ENCODE measurements around the gene ANKS4B. TPM values are rescaled to one million over a fixed set of nuclear protein-coding genes. Genes with fewer than 3 reads are reported as not detected.

ANKS4B gene
- total RNA-seq, 3 donors from 2014 or later (not counting 1 experiment from before 2014, with no cell fraction given) = 0.10 TPM; not detected in 2

GRCh38 chr16:21217121-21217520 is 16.4 kb upstream of the ANKS4B start:
- ATAC-seq (no peak), DNase-seq (no peak)
- TF ChIP-seq, protein P1, sequence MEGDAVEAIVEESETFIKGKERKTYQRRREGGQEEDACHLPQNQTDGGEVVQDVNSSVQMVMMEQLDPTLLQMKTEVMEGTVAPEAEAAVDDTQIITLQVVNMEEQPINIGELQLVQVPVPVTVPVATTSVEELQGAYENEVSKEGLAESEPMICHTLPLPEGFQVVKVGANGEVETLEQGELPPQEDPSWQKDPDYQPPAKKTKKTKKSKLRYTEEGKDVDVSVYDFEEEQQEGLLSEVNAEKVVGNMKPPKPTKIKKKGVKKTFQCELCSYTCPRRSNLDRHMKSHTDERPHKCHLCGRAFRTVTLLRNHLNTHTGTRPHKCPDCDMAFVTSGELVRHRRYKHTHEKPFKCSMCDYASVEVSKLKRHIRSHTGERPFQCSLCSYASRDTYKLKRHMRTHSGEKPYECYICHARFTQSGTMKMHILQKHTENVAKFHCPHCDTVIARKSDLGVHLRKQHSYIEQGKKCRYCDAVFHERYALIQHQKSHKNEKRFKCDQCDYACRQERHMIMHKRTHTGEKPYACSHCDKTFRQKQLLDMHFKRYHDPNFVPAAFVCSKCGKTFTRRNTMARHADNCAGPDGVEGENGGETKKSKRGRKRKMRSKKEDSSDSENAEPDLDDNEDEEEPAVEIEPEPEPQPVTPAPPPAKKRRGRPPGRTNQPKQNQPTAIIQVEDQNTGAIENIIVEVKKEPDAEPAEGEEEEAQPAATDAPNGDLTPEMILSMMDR (IDR thresholded peaks at IDR 0.05) = no peak
- H3K27me3 Mint-ChIP-seq (ENCODE audit: low read depth in 2 of 2) = peaks cover 15 to 25% of the 10 kb centered on the region in 2 donors
- Histone ChIP-seq H3K36me3 (ENCODE audit: control insufficient read depth, insufficient read depth, low read length) (no peaks in the 10 kb centered on the region), H3K9me3 (ENCODE audit: control insufficient read depth, insufficient read depth, low read length) (no peaks in the 10 kb centered on the region), H3K4me1 (ENCODE audit: control insufficient read depth, insufficient read depth, low read length) (no peaks in the 10 kb centered on the region), H3K27me3 (ENCODE audit: control insufficient read depth, insufficient read depth, low read length) (peaks cover 2% of the 10 kb centered on the region), H3K27ac (ENCODE audit: low read length) (no peak overlapping the region), H3K4me3 (ENCODE audit: low read length) (no peak overlapping the region)
- no peaks in the 10 kb centered on the region for H3K9me3 Mint-ChIP-seq
- intact Hi-C loops (cut with micrococcal nuclease) = no loop called here
- H3K4me1 Mint-ChIP-seq = no peaks in the 10 kb centered on the region
- H3K4me3 Mint-ChIP-seq = no peak overlapping the region
- no peaks in the 10 kb centered on the region for H3K36me3 Mint-ChIP-seq
- no peak overlapping the region for H3K27ac Mint-ChIP-seq
- WGBS (ENCODE audit: insufficient coverage) = 93% methylated on average over 1 of the region's 2 CpGs

DNA sequence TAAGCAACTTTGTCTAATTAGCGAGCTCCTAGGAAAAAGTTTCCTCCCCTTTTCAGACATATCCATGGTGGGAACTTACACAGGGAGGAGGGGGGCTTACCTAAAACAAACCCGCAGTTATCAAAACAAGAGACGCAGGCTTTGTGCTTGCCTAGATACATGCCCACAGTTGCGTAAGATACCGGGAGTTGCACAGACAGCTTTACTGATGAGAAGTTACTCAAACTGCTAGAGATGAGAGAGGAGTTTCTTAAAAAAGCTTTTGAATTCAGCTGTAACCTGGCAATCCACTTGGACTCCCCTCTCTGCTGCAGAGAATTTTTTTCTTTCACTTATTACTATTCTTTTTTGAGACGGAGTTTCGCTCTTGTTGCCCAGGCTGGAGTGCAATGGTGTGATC is 15.3 kb upstream of the ANKS4B start:
- intact Hi-C loops (cut with micrococcal nuclease) = no loop called here
- Mint-ChIP-seq H3K27me3 (ENCODE audit: low read depth in 2 of 2) (peaks cover 17 to 31% of the 10 kb centered on the region in 2 donors), H3K4me3 (no peak overlapping the region), H3K9me3 (no peaks in the 10 kb centered on the region), H3K4me1 (no peaks in the 10 kb centered on the region), H3K36me3 (no peaks in the 10 kb centered on the region), H3K27ac (no peak overlapping the region)
- H3K4me1 ChIP-seq (ENCODE audit: control insufficient read depth, insufficient read depth, low read length) = no peaks in the 10 kb centered on the region
- no peak for ATAC-seq
- H3K4me3 ChIP-seq (ENCODE audit: low read length) = no peak overlapping the region
- no peaks in the 10 kb centered on the region for H3K9me3 ChIP-seq (ENCODE audit: control insufficient read depth, insufficient read depth, low read length)
- no peak overlapping the region for H3K27ac ChIP-seq (ENCODE audit: low read length)
- no peak for DNase-seq
- H3K36me3 ChIP-seq (ENCODE audit: control insufficient read depth, insufficient read depth, low read length) = no peaks in the 10 kb centered on the region
- peaks cover 5% of the 10 kb centered on the region for H3K27me3 ChIP-seq (ENCODE audit: control insufficient read depth, insufficient read depth, low read length)
- TF ChIP-seq, protein P1 (IDR thresholded peaks at IDR 0.05) = no peak
- 74% methylated on average over 6 of the region's 7 CpGs for WGBS (ENCODE audit: insufficient coverage)

- no peaks in the 10 kb centered on the region for H3K36me3 Mint-ChIP-seq
Measured at GRCh38 chr16:21219551-21219950, 13.9 kb upstream of the ANKS4B start.

More at GRCh38 chr16:21219551-21219950, 13.9 kb upstream of the ANKS4B start:
- H3K27ac Mint-ChIP-seq = no peak overlapping the region
- Histone ChIP-seq H3K27me3 (ENCODE audit: control insufficient read depth, insufficient read depth, low read length) (peaks cover 5% of the 10 kb centered on the region), H3K27ac (ENCODE audit: low read length) (no peak overlapping the region), H3K4me3 (ENCODE audit: low read length) (no peak overlapping the region), H3K4me1 (ENCODE audit: control insufficient read depth, insufficient read depth, low read length) (no peaks in the 10 kb centered on the region), H3K9me3 (ENCODE audit: control insufficient read depth, insufficient read depth, low read length) (no peaks in the 10 kb centered on the region), H3K36me3 (ENCODE audit: control insufficient read depth, insufficient read depth, low read length) (no peaks in the 10 kb centered on the region)
- H3K4me1 Mint-ChIP-seq = no peaks in the 10 kb centered on the region
- WGBS (ENCODE audit: insufficient coverage) = no CpG with 5 or more reads among the region's 2 CpGs
- intact Hi-C loops (cut with micrococcal nuclease) = no loop called here
- DNase-seq = no peak
- peaks cover 16 to 36% of the 10 kb centered on the region in 2 donors for H3K27me3 Mint-ChIP-seq (ENCODE audit: low read depth in 2 of 2)
- TF ChIP-seq, protein P1 (IDR thresholded peaks at IDR 0.05) = no peak
- ATAC-seq = no peak
- no peaks in the 10 kb centered on the region for H3K9me3 Mint-ChIP-seq
- no peak overlapping the region for H3K4me3 Mint-ChIP-seq

All from natural killer cell (primary cell).